ENCODE results near the gene TMEM203. TPM values are rescaled to one million over a fixed set of nuclear protein-coding genes. Genes with fewer than 3 reads are reported as not detected.

Gene TMEM203
- total and polyA plus RNA-seq, 2 of the 13 experiments (the other 11 are each of a cell fraction or from before 2014, with no cell fraction given), result 23.4 to 36.7 TPM

DNA sequence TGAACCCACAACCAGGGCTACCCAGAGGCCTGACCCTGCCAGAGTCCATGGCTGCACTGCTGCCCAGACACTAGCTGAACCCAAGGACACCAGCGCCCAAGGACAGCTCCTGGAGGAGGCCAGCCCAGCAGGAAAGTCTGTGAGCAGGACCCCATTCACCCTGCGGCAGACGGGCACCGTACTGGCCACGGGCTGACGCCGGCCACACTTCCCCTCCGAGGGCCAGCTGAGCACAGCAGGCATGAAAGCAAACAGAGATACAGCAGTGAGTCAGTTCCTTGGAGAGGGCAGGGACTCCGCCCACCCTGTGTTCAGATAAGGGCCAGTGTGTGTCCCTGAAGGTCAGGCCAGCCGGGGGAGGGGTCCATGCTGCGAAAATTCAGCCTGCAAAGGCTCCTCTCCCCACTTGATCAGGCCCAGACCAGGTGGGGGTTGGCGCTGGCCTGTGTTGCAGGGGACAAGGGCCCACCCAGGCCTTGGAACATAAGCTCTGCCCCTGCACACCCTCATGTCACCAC lies 13.4 kb upstream of the TMEM203 start (continued):
- TF ChIP-seq ZNF607 (CRISPR knock-in tag; IDR thresholded peaks at IDR 0.05; ENCODE audit: borderline replicate concordance), result peak; percentile 53; the same call in 1 of the 2 replicates
- TF ChIP-seq ATM (IDR thresholded peaks at IDR 0.05; ENCODE audit: borderline replicate concordance), result no peak
- TF ChIP-seq ZBTB7B (CRISPR knock-in tag; IDR thresholded peaks at IDR 0.05), result peak; percentile 39; the same call in 1 of the 2 replicates
- TF ChIP-seq KDM2A (CRISPR knock-in tag; IDR thresholded peaks at IDR 0.05; ENCODE audit: borderline replicate concordance, low read depth), result peak; percentile 89
- TF ChIP-seq, protein P1, sequence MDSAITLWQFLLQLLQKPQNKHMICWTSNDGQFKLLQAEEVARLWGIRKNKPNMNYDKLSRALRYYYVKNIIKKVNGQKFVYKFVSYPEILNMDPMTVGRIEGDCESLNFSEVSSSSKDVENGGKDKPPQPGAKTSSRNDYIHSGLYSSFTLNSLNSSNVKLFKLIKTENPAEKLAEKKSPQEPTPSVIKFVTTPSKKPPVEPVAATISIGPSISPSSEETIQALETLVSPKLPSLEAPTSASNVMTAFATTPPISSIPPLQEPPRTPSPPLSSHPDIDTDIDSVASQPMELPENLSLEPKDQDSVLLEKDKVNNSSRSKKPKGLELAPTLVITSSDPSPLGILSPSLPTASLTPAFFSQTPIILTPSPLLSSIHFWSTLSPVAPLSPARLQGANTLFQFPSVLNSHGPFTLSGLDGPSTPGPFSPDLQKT (CRISPR knock-in tag; IDR thresholded peaks at IDR 0.05; ENCODE audit: borderline replicate concordance), result no peak
- 0 out of 2 replicates have a peak, but pooled peaks have one; percentile 46 for TF ChIP-seq ZNF329 (CRISPR knock-in tag; IDR thresholded peaks at IDR 0.05; ENCODE audit: low read depth)
- TF ChIP-seq, protein P2, sequence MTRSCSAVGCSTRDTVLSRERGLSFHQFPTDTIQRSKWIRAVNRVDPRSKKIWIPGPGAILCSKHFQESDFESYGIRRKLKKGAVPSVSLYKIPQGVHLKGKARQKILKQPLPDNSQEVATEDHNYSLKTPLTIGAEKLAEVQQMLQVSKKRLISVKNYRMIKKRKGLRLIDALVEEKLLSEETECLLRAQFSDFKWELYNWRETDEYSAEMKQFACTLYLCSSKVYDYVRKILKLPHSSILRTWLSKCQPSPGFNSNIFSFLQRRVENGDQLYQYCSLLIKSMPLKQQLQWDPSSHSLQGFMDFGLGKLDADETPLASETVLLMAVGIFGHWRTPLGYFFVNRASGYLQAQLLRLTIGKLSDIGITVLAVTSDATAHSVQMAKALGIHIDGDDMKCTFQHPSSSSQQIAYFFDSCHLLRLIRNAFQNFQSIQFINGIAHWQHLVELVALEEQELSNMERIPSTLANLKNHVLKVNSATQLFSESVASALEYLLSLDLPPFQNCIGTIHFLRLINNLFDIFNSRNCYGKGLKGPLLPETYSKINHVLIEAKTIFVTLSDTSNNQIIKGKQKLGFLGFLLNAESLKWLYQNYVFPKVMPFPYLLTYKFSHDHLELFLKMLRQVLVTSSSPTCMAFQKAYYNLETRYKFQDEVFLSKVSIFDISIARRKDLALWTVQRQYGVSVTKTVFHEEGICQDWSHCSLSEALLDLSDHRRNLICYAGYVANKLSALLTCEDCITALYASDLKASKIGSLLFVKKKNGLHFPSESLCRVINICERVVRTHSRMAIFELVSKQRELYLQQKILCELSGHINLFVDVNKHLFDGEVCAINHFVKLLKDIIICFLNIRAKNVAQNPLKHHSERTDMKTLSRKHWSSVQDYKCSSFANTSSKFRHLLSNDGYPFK (CRISPR knock-in tag; IDR thresholded peaks at IDR 0.05; ENCODE audit: borderline replicate concordance), result peak; percentile 26; the same call in 1 of the 2 replicates
- TF ChIP-seq SOX13 (IDR thresholded peaks at IDR 0.05), result no peak
- TF ChIP-seq SOX13 (CRISPR knock-in tag; conservative IDR thresholded peaks at IDR 0.05 in 1 of 2, IDR thresholded peaks at IDR 0.05 in 1 of 2), result peak in 1 of 2 experiments; percentile 54; a peak in 1 of 4 replicates
- TF ChIP-seq, protein P3, sequence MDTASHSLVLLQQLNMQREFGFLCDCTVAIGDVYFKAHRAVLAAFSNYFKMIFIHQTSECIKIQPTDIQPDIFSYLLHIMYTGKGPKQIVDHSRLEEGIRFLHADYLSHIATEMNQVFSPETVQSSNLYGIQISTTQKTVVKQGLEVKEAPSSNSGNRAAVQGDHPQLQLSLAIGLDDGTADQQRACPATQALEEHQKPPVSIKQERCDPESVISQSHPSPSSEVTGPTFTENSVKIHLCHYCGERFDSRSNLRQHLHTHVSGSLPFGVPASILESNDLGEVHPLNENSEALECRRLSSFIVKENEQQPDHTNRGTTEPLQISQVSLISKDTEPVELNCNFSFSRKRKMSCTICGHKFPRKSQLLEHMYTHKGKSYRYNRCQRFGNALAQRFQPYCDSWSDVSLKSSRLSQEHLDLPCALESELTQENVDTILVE (CRISPR knock-in tag; IDR thresholded peaks at IDR 0.05), result peak; percentile 49; the same call in 1 of the 2 replicates
- TF ChIP-seq, protein P4, sequence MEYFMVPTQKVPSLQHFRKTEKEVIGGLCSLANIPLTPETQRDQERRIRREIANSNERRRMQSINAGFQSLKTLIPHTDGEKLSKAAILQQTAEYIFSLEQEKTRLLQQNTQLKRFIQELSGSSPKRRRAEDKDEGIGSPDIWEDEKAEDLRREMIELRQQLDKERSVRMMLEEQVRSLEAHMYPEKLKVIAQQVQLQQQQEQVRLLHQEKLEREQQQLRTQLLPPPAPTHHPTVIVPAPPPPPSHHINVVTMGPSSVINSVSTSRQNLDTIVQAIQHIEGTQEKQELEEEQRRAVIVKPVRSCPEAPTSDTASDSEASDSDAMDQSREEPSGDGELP (IDR thresholded peaks at IDR 0.05; ENCODE audit: borderline replicate concordance, low read depth), result peak; percentile 98
- TF ChIP-seq SRF (IDR thresholded peaks at IDR 0.05; ENCODE audit: low read depth, low read length), result no peak
- no peak for TF ChIP-seq SIX4 (CRISPR knock-in tag; IDR thresholded peaks at IDR 0.05)
- no peak for TF ChIP-seq GFI1 (CRISPR knock-in tag; IDR thresholded peaks at IDR 0.05; ENCODE audit: borderline replicate concordance)
- TF ChIP-seq, protein P5, sequence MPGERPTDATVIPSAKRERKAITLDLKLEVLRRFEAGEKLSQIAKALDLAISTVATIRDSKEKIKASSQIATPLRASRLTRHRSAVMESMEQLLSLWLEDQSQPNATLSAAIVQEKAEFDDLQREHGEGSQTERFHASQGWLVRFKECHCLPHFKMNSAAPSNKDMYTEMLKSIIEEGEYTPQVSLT (CRISPR knock-in tag; IDR thresholded peaks at IDR 0.05; ENCODE audit: borderline replicate concordance, low read depth), result no peak
- no peak for TF ChIP-seq KDM1A (CRISPR knock-in tag; IDR thresholded peaks at IDR 0.05)
- peak; percentile 82; the same call in 1 of the 2 replicates for TF ChIP-seq NRL (CRISPR knock-in tag; IDR thresholded peaks at IDR 0.05; ENCODE audit: borderline replicate concordance)
- TF ChIP-seq GATAD1 (CRISPR knock-in tag; IDR thresholded peaks at IDR 0.05), result peak; percentile 75
- peak; percentile 70 for TF ChIP-seq NCOA2 (CRISPR knock-in tag; IDR thresholded peaks at IDR 0.05)
- no peak for TF ChIP-seq EED (CRISPR knock-in tag; IDR thresholded peaks at IDR 0.05)
- TF ChIP-seq, protein P6, sequence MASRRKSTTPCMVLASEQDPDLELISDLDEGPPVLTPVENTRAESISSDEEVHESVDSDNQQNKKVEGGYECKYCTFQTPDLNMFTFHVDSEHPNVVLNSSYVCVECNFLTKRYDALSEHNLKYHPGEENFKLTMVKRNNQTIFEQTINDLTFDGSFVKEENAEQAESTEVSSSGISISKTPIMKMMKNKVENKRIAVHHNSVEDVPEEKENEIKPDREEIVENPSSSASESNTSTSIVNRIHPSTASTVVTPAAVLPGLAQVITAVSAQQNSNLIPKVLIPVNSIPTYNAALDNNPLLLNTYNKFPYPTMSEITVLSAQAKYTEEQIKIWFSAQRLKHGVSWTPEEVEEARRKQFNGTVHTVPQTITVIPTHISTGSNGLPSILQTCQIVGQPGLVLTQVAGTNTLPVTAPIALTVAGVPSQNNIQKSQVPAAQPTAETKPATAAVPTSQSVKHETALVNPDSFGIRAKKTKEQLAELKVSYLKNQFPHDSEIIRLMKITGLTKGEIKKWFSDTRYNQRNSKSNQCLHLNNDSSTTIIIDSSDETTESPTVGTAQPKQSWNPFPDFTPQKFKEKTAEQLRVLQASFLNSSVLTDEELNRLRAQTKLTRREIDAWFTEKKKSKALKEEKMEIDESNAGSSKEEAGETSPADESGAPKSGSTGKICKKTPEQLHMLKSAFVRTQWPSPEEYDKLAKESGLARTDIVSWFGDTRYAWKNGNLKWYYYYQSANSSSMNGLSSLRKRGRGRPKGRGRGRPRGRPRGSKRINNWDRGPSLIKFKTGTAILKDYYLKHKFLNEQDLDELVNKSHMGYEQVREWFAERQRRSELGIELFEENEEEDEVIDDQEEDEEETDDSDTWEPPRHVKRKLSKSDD (CRISPR knock-in tag; IDR thresholded peaks at IDR 0.05; ENCODE audit: low read depth), result peak; percentile 64; the same call in 1 of the 2 replicates
